GM23338 (cell line): ENCODE measurements around the gene SPTBN2. TPM values are rescaled to one million over a fixed set of nuclear protein-coding genes. Genes with fewer than 3 reads are reported as not detected.
"Not testable (repeated sequence)": the region's sequence is repeated elsewhere in the genome, so short reads cannot be mapped to it uniquely, and the experiment has no call there.

Experiments
- ATAC-seq: fragments of 200-7000 bp; cut with Tn5 transposase; 3 replicates; pipeline ENCODE4 v1.9.1; 2020
- DNase-seq: peaks from one replicate; pipeline ENCODE4 v3.0.0-alpha.2; 2015; ENCODE audit warnings: low spot score
- H2AFZ ChIP-seq: fragments of 200-600 bp; sonication (generic); 2 replicates; pipeline ENCODE4 v1.8.0; 2016; ENCODE audit warnings: antibody characterized with exemption, mild to moderate bottlenecking, moderate library complexity
- H3F3A ChIP-seq: fragments of 200-600 bp; sonication (generic); replicated peaks from 2 replicates; pipeline ENCODE4 v1.8.0; 2017; ENCODE audit warnings: antibody characterized with exemption, mixed run types, low read depth
- H3K27ac ChIP-seq: fragments of 200-600 bp; sonication (generic); 2 replicates; pipeline ENCODE4 v1.6.1; 2016; ENCODE audit warnings: low read depth
- H3K27me3 ChIP-seq: fragments of 200-600 bp; sonication (generic); 2 replicates; pipeline ENCODE4 v1.8.0; 2016; ENCODE audit warnings: mild to moderate bottlenecking, mixed run types, moderate library complexity; ENCODE audit not compliant: insufficient read depth
- H3K36me3 ChIP-seq: fragments of 200-600 bp; sonication (generic); 2 replicates; pipeline ENCODE4 v1.8.0; 2016; ENCODE audit warnings: mild to moderate bottlenecking; ENCODE audit not compliant: insufficient read depth
- H3K4me1 ChIP-seq: fragments of 200-600 bp; sonication (generic); 2 replicates; pipeline ENCODE4 v1.8.0; 2016; ENCODE audit warnings: mild to moderate bottlenecking, moderate library complexity; ENCODE audit not compliant: insufficient read depth
- H3K4me2 ChIP-seq: fragments of 200-600 bp; sonication (generic); 2 replicates; pipeline ENCODE4 v1.7.1; 2017; ENCODE audit warnings: mixed run types
- H3K4me3 ChIP-seq: fragments of 200-600 bp; sonication (generic); 2 replicates; pipeline ENCODE4 v1.6.1; 2016; ENCODE audit warnings: mixed run types
- H3K79me2 ChIP-seq: fragments of 200-600 bp; sonication (generic); replicated peaks from 2 replicates; pipeline ENCODE4 v1.8.0; 2017; ENCODE audit warnings: mild to moderate bottlenecking; ENCODE audit not compliant: insufficient read depth
- H3K9me2 ChIP-seq: fragments of 200-600 bp; sonication (generic); 2 replicates; pipeline ENCODE4 v1.8.0; 2017; ENCODE audit not compliant: insufficient read depth
- H4K20me1 ChIP-seq: fragments of 200-600 bp; sonication (generic); replicated peaks from 2 replicates; pipeline ENCODE4 v1.8.0; 2017; ENCODE audit warnings: mild to moderate bottlenecking; ENCODE audit not compliant: insufficient read depth
- H3K27ac Mint-ChIP-seq: 2 replicates; pipeline ENCODE4 v1.8.0; 2020; ENCODE audit warnings: inconsistent platforms, mild to moderate bottlenecking, moderate library complexity, mixed read lengths
- H3K27me3 Mint-ChIP-seq: 3 replicates; pipeline ENCODE4 v1.8.0; 2022; ENCODE audit warnings: low read depth, mild to moderate bottlenecking, moderate library complexity, mixed read lengths, inconsistent platforms; ENCODE audit not compliant: insufficient read depth, poor library complexity
- H3K36me3 Mint-ChIP-seq: 3 replicates; pipeline ENCODE4 v1.8.0; 2021; ENCODE audit warnings: low read depth, mild to moderate bottlenecking, inconsistent platforms, moderate library complexity, mixed read lengths
- H3K4me1 Mint-ChIP-seq: 3 replicates; pipeline ENCODE4 v1.8.0; 2020; ENCODE audit warnings: mild to moderate bottlenecking, inconsistent platforms, mixed read lengths
- H3K4me3 Mint-ChIP-seq: 3 replicates; pipeline ENCODE4 v1.8.0; 2021; ENCODE audit warnings: moderate library complexity, mild to moderate bottlenecking, inconsistent platforms, mixed read lengths
- H3K9me3 Mint-ChIP-seq: 3 replicates; pipeline ENCODE4 v1.8.0; 2020; ENCODE audit warnings: moderate library complexity, mild to moderate bottlenecking, inconsistent platforms, mixed read lengths
- CTCF ChIP-seq, 2 experiments: fragments of 200-600 bp in 1 of 2; sonication (generic) in 1 of 2; conservative IDR thresholded peaks; 2 replicates each; pipeline versions ENCODE4 v1.5.1 to v1.6.1; 2016 to 2017; ENCODE audit warnings: antibody characterized with exemption in 2 of 2, low read depth in 2 of 2, mild to moderate bottlenecking in 2 of 2, moderate library complexity in 1 of 2
- EZH2 ChIP-seq: fragments of 200-600 bp; sonication (generic); IDR thresholded peaks from one replicate; pipeline ENCODE4 v1.8.0; 2017; ENCODE audit warnings: antibody characterized with exemption, mild to moderate bottlenecking, low read depth; ENCODE audit not compliant: unreplicated experiment
- EZH2phosphoT487 ChIP-seq: fragments of 200-600 bp; sonication (generic); IDR thresholded peaks from one replicate; pipeline ENCODE4 v1.8.1; 2018; ENCODE audit warnings: antibody characterized with exemption; ENCODE audit not compliant: unreplicated experiment
- JUNB ChIP-seq: IDR thresholded peaks from one replicate; pipeline ENCODE4 v1.6.1; 2016; ENCODE audit warnings: antibody characterized with exemption; ENCODE audit not compliant: unreplicated experiment
- NANOG ChIP-seq: IDR thresholded peaks from 2 replicates; pipeline ENCODE4 v1.6.1; 2016; ENCODE audit warnings: antibody characterized with exemption, borderline replicate concordance
- REST ChIP-seq: IDR thresholded peaks from one replicate; pipeline ENCODE4 v1.6.1; 2018; ENCODE audit warnings: antibody characterized with exemption; ENCODE audit not compliant: unreplicated experiment
- STAT1 ChIP-seq: IDR thresholded peaks from one replicate; pipeline ENCODE4 v1.6.1; 2016; ENCODE audit warnings: antibody characterized with exemption; ENCODE audit not compliant: unreplicated experiment
- ZNF114 ChIP-seq: fragments of 250-450 bp; sonication (Bioruptor Pico); IDR thresholded peaks from 2 replicates; pipeline ENCODE4 v1.5.0; 2020; ENCODE audit warnings: mild to moderate bottlenecking, moderate library complexity
- polyA plus RNA-seq: library from polyadenylated mRNA; unstranded; fragments of >200 nt; fragmentation: Nextera tagmentation; extraction: Ambion mirVana; gene quantifications from 2 replicates; pipeline ENCODE4 v1.2.1, GENCODE V29; 2016
- total RNA-seq: library from RNA; depleted of rRNA; stranded (reverse); fragments of >200 nt; shearing (Covaris generic); gene quantifications from 2 replicates; pipeline ENCODE4 v1.2.3, GENCODE V29; 2014
- TF ChIP-seq, protein P1 (sequence below): IDR thresholded peaks from 2 replicates; pipeline ENCODE4 v1.6.1; 2016; ENCODE audit warnings: antibody characterized with exemption

SPTBN2 gene
- total and polyA plus RNA-seq, 2 experiments from 2014 or later = 7.7 to 49.1 TPM

- TF ChIP-seq CTCF (conservative IDR thresholded peaks at IDR 0.05; ENCODE audit: low read depth in 2 of 2) = no peak
- TF ChIP-seq JUNB = no peak
- no peak for TF ChIP-seq REST
Measured at GRCh38 chr11:66725114-66725513, 3.9 kb downstream of the SPTBN2 start (continued).

- not testable (repeated sequence) for ATAC-seq, H2AFZ ChIP-seq, H3K27ac Mint-ChIP-seq, H3K79me2 ChIP-seq, H3K4me2 ChIP-seq, H3K27ac ChIP-seq, H3K4me3 ChIP-seq, H3K36me3 ChIP-seq, H3K9me3 Mint-ChIP-seq, DNase-seq, H3K4me3 Mint-ChIP-seq, H3K9me2 ChIP-seq
- peaks cover 12% of the 10 kb centered on the region for H4K20me1 ChIP-seq
- H3K4me1 ChIP-seq = peaks cover 36% of the 10 kb centered on the region
- peaks cover 28% of the 10 kb centered on the region for H3K27me3 ChIP-seq
- peaks cover 61% of the 10 kb centered on the region for H3K4me1 Mint-ChIP-seq
- peaks cover 36% of the 10 kb centered on the region for H3K27me3 Mint-ChIP-seq
- H3F3A ChIP-seq = peaks cover 31% of the 10 kb centered on the region; the same call in 1 of the 2 replicates
- H3K36me3 Mint-ChIP-seq = peaks cover 10% of the 10 kb centered on the region; the same call in 2 of the 3 replicates
Measured at GRCh38 chr11:66724167-66724566, 4.8 kb downstream of the SPTBN2 start.

DNA sequence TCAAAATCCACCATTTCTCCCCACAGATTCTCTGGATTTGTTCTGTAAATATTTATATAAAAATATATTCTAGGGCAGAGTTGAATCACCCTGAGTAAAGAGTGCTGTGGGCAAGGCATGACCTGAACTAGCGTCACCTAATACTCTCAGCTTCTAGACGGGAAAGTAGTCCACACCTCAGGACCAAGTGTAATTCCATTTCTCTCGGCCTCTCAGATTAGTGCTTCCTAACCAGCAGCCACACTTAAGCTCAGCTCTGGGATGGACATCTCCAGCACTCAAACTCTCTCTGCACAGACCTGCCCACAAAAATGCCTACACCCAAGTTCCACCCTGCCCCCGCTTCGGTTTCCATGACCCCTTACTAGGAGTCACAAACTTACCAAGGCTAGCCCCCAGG lies 5.3 kb downstream of the SPTBN2 start:
- Mint-ChIP-seq H3K4me1 (peaks cover 60% of the 10 kb centered on the region), H3K36me3 (peaks cover 10% of the 10 kb centered on the region; the same call in 2 of the 3 replicates), H3K4me3 (no peak overlapping the region), H3K9me3 (no peaks in the 10 kb centered on the region; the same call in 2 of the 3 replicates), H3K27ac (no peak overlapping the region), H3K27me3 (peaks cover 31% of the 10 kb centered on the region)
- DNase-seq (no peak), ATAC-seq (no peak)
- no peaks in the 10 kb centered on the region for H3K36me3 ChIP-seq
- TF ChIP-seq EZH2 (no peak), STAT1 (no peak), CTCF (conservative IDR thresholded peaks at IDR 0.05; ENCODE audit: low read depth in 2 of 2) (no peak), REST (no peak), NANOG (no peak), ZNF114 (no peak), JUNB (no peak), EZH2phosphoT487 (no peak)
- TF ChIP-seq, protein P1, sequence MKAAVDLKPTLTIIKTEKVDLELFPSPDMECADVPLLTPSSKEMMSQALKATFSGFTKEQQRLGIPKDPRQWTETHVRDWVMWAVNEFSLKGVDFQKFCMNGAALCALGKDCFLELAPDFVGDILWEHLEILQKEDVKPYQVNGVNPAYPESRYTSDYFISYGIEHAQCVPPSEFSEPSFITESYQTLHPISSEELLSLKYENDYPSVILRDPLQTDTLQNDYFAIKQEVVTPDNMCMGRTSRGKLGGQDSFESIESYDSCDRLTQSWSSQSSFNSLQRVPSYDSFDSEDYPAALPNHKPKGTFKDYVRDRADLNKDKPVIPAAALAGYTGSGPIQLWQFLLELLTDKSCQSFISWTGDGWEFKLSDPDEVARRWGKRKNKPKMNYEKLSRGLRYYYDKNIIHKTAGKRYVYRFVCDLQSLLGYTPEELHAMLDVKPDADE = no peak
- no peaks in the 10 kb centered on the region for H3K9me2 ChIP-seq
- H3K4me1 ChIP-seq = peaks cover 35% of the 10 kb centered on the region
- no peaks in the 10 kb centered on the region; the same call in none of the 2 replicates for H3K79me2 ChIP-seq
- no peak overlapping the region for H3K4me2 ChIP-seq
- no peak overlapping the region for H2AFZ ChIP-seq
- H3K27me3 ChIP-seq = peaks cover 23% of the 10 kb centered on the region
- H4K20me1 ChIP-seq = peaks cover 12% of the 10 kb centered on the region
- H3K4me3 ChIP-seq = no peak overlapping the region
- H3K27ac ChIP-seq = no peak overlapping the region
- peaks cover 27% of the 10 kb centered on the region; the same call in 1 of the 2 replicates for H3F3A ChIP-seq
